Stimulated activated CD4-positive, alpha-beta T cell treated with anti-CD3 and anti-CD28 coated beads, Interleukin-1b, Interleukin-23, amount 100 ng/mL, for 4 hours (primary cell): ENCODE data around the gene EPHA2.
"Not testable (repeated sequence)": the region's sequence is repeated elsewhere in the genome, so short reads cannot be mapped to it uniquely, and the experiment has no call there.

Experiments
- DNase-seq, 2 donors: peaks; one replicate each; pipeline ENCODE4 v3.0.0-alpha.2; 2020; ENCODE audit warnings: low read depth in 2 of 2

EPHA2 gene

GRCh38 chr1:16183765-16184556 lies 28.1 kb upstream of the EPHA2 start:
- DNase-seq = no peak

- no peak for DNase-seq
Measured at GRCh38 chr1:16183179-16183578, 27.3 kb upstream of the EPHA2 start.

DNA sequence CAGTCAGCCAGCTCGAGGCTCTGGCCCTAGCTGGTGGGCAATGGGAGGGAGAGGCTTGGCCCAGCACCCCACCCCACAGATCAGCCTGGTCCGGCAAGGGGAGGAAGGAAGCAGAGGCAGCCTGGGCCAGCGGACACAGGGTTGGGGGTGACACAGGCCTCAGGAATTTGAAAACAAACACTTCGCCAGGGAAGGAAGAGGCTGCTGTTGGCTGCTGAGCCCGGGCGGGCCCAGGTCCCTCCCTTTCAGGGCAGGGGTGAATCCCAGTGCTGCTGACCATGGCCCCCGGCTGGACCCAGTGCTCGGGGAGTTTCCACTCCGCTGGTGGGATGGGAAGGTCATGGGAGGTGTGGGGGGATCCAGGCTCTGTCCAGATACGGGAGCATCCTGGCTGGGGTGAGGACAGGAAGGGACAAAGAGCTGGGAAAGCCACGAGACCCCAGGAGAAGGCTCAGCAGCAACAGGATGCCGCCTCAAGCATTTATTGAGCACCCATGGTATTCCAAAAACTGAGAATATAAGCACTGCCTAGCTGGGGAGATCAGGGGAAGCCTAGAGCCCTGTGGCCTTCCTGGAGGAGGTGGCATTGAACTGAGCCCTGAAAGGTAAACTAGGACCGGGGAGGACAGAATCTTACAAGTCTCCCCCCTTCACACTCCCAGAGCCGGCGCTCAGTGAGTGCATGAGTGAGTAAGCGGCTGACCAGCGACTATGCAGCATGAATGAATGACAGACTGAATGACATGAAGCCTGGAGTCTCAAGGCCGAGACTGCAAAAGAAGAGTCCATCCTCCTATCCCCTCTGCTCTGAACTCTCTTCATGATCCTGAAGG lies 26.2 kb upstream of the EPHA2 start:
- no peak for DNase-seq

DNA sequence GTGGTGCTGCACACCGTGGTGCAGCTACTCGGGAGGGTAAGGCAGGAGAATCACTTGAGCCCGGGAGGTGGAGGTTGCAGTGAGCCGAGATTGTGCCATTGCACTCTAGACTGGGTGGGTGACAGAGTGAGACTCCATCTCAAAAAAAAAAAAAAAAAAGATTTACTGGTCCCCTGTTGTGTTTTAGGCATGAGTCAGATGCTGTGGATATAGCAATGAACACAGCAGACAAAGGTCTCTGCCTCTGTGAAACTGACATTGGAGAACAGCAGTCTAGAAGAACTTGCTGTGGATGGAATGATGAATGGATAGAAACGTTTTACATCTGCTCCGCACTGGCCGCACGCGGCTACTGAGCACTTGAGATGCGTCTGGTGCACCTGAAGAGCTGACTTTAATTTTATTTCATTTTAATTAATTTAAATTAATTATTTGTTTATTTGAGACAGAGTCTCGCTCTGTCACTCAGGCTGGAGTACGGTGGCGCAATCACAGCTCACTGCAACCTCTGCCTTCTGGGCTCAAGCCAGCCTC lies 24.5 kb upstream of the EPHA2 start:
- no peak for DNase-seq

DNA sequence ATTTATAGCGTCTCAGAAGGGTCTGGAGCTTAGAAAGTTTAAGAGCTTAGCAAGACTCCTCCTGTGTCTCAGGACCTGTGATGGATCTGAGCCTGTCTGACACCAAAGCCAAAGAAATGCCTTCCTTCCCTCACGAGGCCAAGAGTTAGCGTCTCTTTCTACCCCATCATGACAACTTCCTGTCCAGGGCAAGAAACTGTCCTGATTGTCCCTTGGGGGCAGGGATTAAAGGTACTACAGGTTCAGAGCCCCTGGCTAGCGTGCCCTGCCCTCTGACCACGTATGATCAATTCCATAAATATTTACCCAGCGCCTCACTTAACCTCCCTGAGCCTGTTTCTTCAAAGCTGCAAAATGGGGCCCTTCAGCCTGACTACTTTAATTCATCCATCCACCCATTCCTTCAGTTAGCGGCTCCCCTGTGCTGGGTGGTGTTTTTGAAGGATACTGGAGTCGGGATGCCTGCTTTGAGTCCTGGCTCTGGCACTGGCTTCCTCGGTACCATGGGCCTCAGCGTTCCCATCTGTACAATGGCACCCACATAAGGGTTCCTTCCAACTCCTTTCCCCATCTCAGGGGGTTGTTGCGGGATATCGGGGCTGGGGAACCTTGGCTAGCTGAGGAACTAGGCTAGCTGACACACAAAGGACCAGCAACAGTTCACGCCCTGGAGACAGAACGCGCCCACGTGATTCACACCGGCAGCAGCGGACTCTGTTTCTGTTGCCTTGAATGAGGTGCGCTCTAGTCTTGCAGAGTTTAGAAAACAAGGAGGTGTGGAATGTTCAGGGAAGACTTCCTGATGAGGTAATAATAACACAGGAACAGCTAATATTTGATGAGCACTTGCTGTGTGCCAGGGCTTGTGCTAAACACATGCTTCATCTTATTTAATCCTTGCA lies 23.0 kb upstream of the EPHA2 start:
- DNase-seq = no peak

DNA sequence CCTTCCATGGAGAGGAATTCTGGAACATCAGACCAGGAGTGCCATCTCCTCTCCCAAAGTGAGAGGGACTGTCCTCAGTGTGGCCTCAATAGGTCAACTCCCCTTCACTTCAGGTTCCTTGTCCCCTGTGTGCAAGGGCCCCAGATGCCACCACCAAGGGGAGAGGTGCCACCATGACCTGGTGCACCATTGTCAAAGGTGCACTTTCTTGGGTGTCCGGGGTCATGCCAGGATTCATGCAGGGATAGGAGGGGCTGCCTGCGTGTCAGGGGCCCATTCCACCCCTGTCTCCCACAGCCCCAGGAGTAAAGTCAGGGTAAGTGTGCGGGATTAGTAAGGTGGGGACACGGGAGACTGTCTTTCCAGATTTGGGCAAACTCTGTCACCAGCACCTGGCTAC lies 21.4 kb upstream of the EPHA2 start:
- no peak for DNase-seq

- DNase-seq = no peak
Measured at GRCh38 chr1:16176653-16177052, 20.8 kb upstream of the EPHA2 start.

DNA sequence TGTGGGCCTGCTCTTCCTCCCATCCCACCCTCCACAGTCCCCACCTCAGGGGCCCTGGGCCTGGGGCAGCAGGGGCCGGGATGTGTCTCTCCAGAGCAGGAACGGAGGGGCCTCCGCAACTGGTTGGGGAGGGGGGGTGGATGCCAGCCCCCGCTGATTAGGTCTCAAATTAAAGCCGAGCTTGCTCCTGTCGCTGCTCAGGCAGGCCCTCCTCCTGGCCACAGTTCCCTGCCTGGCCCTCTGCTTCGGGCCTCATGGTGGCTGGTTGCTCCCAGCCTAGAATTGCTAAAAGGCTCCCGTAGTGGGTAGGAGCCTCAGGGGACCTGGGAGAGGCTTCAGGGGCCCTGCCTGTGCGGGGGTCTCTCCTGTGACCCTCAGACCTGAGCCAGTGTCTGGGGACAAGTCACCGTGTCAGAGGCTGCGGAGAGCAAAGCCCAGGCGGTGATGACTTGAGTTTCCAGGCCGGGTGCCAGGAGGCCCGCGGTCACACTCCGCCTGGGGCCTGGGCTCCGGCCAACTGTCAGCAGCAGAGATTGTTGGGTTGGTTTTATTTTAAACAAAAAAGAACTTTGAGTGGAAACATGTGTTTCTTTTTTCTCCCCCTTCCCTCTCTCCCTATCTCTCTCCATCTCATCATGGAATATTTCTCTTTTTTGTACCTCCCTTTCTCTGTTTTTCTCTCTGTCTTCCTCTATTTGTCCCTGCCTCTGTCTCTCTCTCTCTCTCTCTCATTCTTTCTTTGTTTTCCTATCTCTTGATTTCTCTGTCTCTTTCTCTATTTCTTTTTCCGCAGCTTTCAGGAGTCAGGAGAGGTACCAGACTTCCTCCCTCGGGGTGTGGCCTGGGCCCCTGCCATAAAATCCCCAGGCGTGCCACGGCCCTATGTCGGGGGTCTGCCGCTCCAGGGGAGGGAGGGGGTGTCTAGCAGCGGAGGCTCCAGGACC lies 20.0 kb upstream of the EPHA2 start:
- no peak for DNase-seq

- no peak for DNase-seq
Measured at GRCh38 chr1:16174886-16175598, 19.2 kb upstream of the EPHA2 start.

GRCh38 chr1:16174261-16174868 lies 18.5 kb upstream of the EPHA2 start:
- DNase-seq = no peak

DNA sequence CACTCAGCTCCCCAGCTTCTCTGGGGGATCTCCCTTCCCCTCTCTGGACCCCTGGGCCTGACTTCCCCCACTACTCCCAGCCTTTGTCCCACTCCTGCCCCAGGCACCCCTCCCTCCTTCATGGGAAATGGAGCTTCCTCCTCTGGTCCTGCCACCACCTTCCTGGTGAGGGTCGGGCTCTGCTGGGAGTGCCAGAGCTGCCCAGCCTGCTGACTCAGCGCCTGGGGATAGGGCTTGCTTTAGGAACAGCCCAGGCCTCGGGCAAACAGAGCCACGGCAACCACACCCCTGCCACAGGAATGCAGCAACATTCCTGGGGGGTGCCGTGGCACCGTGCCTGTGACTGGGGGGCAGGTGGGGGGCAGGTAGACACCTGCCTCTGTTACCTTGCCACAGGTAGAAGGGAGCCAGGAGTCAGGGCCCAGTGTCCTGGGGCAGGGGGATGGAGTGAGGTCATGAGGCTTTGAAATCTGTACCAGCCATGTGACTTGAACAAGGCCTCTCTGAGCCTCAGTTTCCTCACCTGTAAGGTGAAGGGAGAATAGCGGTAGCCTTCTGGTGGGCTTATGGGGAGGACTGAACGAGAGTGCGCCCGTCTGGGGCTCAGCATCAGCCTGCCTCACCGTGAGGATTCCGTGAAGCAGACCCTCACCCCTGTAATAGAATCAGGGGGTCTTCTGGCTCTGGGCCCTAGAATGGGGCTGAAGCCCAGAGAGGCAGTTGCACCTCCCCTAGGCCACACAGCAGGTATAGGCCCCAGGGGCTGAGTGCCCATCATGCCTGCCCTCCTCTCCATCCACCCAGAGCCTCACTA lies 17.8 kb upstream of the EPHA2 start:
- DNase-seq = no peak

DNA sequence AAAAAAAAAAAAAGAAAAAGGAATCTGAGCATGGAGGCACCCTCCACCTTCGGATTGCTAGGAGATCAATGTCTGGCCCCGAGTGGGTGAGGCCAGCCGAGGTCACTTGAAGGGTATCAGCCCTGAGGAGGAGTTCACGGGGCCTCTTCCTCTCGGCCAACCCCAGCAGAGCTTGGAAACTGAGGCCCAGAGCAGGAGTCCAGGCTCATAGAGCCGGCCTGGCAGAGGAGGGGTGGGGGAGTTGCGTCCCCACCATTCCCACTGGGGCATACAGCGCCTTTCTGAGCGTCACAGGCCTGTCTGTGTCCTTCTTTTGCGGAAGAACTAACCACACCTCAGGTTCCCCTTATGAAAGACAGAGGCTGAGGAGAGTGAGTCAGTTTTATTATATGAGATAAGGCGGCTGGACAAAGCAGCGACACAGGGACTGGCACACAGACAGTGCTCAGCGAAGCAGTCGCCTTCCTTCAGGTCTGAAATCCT lies 17.1 kb upstream of the EPHA2 start:
- DNase-seq = no peak

- DNase-seq = no peak
Measured at GRCh38 chr1:16172218-16172830, 16.5 kb upstream of the EPHA2 start.

GRCh38 chr1:16171314-16172151 lies 15.7 kb upstream of the EPHA2 start:
- DNase-seq = no peak

DNA sequence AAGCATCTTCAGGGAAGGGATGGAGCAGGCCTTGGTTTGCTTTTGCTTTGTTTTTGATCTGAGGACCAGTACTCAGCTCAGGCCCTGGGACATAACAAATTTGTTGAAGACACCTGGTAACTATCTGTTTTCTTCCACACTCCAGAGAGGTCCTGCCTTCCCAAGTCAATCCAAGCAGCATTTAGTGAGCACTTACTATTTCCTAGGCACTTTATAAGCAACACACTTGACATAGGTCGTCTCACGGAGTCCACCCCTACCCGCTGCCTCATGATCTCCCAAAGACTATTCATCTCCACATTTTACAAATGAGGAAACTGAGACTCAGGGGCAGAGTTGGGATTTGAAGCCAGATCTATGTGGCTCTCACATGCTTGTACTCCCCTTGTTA lies 14.4 kb upstream of the EPHA2 start:
- no peak for DNase-seq

GRCh38 chr1:16168622-16169360 lies 12.9 kb upstream of the EPHA2 start:
- no peak for DNase-seq

- DNase-seq = not testable (repeated sequence)
Measured at GRCh38 chr1:16168144-16168495, 12.3 kb upstream of the EPHA2 start.
